Endodermal cell (in vitro differentiated cells): Measurements from ENCODE around the gene BMPER. TPM values are rescaled to one million over a fixed set of nuclear protein-coding genes. Genes with fewer than 3 reads are reported as not detected.

Experiments
- DNase-seq: peaks from one replicate; pipeline ENCODE4 v3.0.0-alpha.2; 2017
- H3K27ac ChIP-seq: 2 replicates; pipeline ENCODE4 v1.5.1; 2013; ENCODE audit warnings: mild to moderate bottlenecking, low read depth, low read length, moderate library complexity
- H3K27me3 ChIP-seq: 2 replicates; pipeline ENCODE4 v1.6.1; 2013; ENCODE audit warnings: mild to moderate bottlenecking, low read length, moderate library complexity; ENCODE audit not compliant: insufficient read depth, control insufficient read depth, poor library complexity, severe bottlenecking
- H3K36me3 ChIP-seq: 2 replicates; pipeline ENCODE4 v1.7.0; 2013; ENCODE audit warnings: mild to moderate bottlenecking, low read length, moderate library complexity; ENCODE audit not compliant: control insufficient read depth, insufficient read depth
- H3K4me1 ChIP-seq: one replicate; pipeline ENCODE4 v1.7.0; 2013; ENCODE audit warnings: low read length; ENCODE audit not compliant: control insufficient read depth, insufficient read depth
- H3K4me3 ChIP-seq: 2 replicates; pipeline ENCODE4 v1.5.1; 2013; ENCODE audit warnings: mild to moderate bottlenecking, low read length, moderate library complexity
- H3K9ac ChIP-seq: 2 replicates; pipeline ENCODE4 v1.6.1; 2013; ENCODE audit warnings: mild to moderate bottlenecking, low read length, moderate library complexity; ENCODE audit not compliant: poor library complexity, severe bottlenecking; ENCODE audit errors: extremely low read depth
- H3K9me3 ChIP-seq: 2 replicates; pipeline ENCODE4 v1.6.1; 2013; ENCODE audit warnings: mild to moderate bottlenecking, low read length, moderate library complexity; ENCODE audit not compliant: control insufficient read depth
- H3K27ac Mint-ChIP-seq: 2 replicates; pipeline ENCODE4 v1.8.0; 2020; ENCODE audit warnings: mixed read lengths
- H3K27me3 Mint-ChIP-seq: 2 replicates; pipeline ENCODE4 v1.8.0; 2021; ENCODE audit warnings: mild to moderate bottlenecking, mixed read lengths; ENCODE audit not compliant: insufficient read depth
- H3K36me3 Mint-ChIP-seq: 2 replicates; pipeline ENCODE4 v1.8.0; 2020; ENCODE audit warnings: low read depth, mixed read lengths
- H3K4me1 Mint-ChIP-seq: 2 replicates; pipeline ENCODE4 v1.8.0; 2020; ENCODE audit warnings: mixed read lengths
- H3K4me3 Mint-ChIP-seq: 2 replicates; pipeline ENCODE4 v1.8.0; 2020; ENCODE audit warnings: mild to moderate bottlenecking, moderate library complexity, mixed read lengths
- H3K9me3 Mint-ChIP-seq: 2 replicates; pipeline ENCODE4 v1.8.0; 2020; ENCODE audit warnings: mild to moderate bottlenecking, mixed read lengths
- CTCF ChIP-seq: fragments of 200-600 bp; sonication (generic); conservative IDR thresholded peaks from 2 replicates; pipeline ENCODE4 v1.5.0; 2021; ENCODE audit warnings: antibody characterized with exemption, mild to moderate bottlenecking
- WGBS, 2 experiments: methylation state at CpG; one replicate each; pipeline versions ENCODE4 v1.1.5 to v1.1.7; 2013; ENCODE audit warnings: missing lambda C conversion rate in 2 of 2, mixed read lengths in 1 of 2; ENCODE audit not compliant: insufficient coverage in 1 of 2, insufficient read length in 1 of 2; 5-methylcytosine and 5-hydroxymethylcytosine counted together
- total RNA-seq, 2 donors: library from RNA; stranded (reverse); fragmentation: NEBNext Ultra II Directional in 1 of 2; extraction: Animal tissue kit (Norgen Biotek cat#: 25700) in 1 of 2; gene quantifications; 2 replicates in 1 of 2; 3 replicates in 1 of 2; pipeline ENCODE4 v1.2.1, GENCODE V29; 2021

The BMPER gene
- total RNA-seq, 2 donors from 2014 or later: 71.2 to 72.2 TPM

GRCh38 chr7:33952824-33953223 lies 47.5 kb downstream of the BMPER start:
- Histone ChIP-seq H3K27ac (no peak overlapping the region), H3K4me1 (no peaks in the 10 kb centered on the region), H3K9me3 (peaks cover 17% of the 10 kb centered on the region), H3K36me3 (no peaks in the 10 kb centered on the region), H3K27me3 (no peaks in the 10 kb centered on the region), H3K9ac (no peak overlapping the region), H3K4me3 (no peak overlapping the region)
- DNase-seq: no peak
- H3K4me1 Mint-ChIP-seq: peaks cover under 1% of the 10 kb centered on the region
- H3K9me3 Mint-ChIP-seq: peaks cover 13% of the 10 kb centered on the region
- no peak overlapping the region for H3K4me3 Mint-ChIP-seq
- TF ChIP-seq CTCF: no peak
- peaks cover 71% of the 10 kb centered on the region for H3K36me3 Mint-ChIP-seq
- H3K27ac Mint-ChIP-seq: no peak overlapping the region
- peaks cover 3% of the 10 kb centered on the region for H3K27me3 Mint-ChIP-seq
- WGBS, 2 experiments: 92 to 95% methylated on average over 3 of the region's 3 CpGs

GRCh38 chr7:33958104-33958503 lies 52.8 kb downstream of the BMPER start:
- Histone ChIP-seq H3K4me3 (no peak overlapping the region), H3K27me3 (no peaks in the 10 kb centered on the region), H3K9me3 (no peaks in the 10 kb centered on the region), H3K9ac (no peak overlapping the region), H3K4me1 (peaks cover 5% of the 10 kb centered on the region), H3K27ac (no peak overlapping the region), H3K36me3 (no peaks in the 10 kb centered on the region)
- no peaks in the 10 kb centered on the region for H3K9me3 Mint-ChIP-seq
- no peak overlapping the region for H3K27ac Mint-ChIP-seq
- peaks cover 2% of the 10 kb centered on the region for H3K27me3 Mint-ChIP-seq
- peaks cover 46% of the 10 kb centered on the region for H3K36me3 Mint-ChIP-seq
- DNase-seq: no peak
- WGBS, 2 experiments: 100% methylated on average over 1 of the region's 1 CpG
- H3K4me3 Mint-ChIP-seq: no peak overlapping the region
- H3K4me1 Mint-ChIP-seq: peaks cover 12% of the 10 kb centered on the region
- no peak for TF ChIP-seq CTCF

GRCh38 chr7:33959676-33960075 lies 54.3 kb downstream of the BMPER start:
- H3K9ac ChIP-seq: no peak overlapping the region
- peaks cover 5% of the 10 kb centered on the region for H3K4me1 ChIP-seq
- no peak overlapping the region for H3K27ac Mint-ChIP-seq
- H3K4me3 Mint-ChIP-seq: no peak overlapping the region
- H3K36me3 Mint-ChIP-seq: peaks cover 44% of the 10 kb centered on the region
- no peak overlapping the region for H3K27ac ChIP-seq
- peaks cover 12% of the 10 kb centered on the region for H3K4me1 Mint-ChIP-seq
- no peak for DNase-seq
- 80% methylated on average over 1 of the region's 1 CpG; no CpG with 5 or more reads in 1 of the 2 experiments for WGBS, 2 experiments
- H3K27me3 ChIP-seq: no peaks in the 10 kb centered on the region
- H3K9me3 Mint-ChIP-seq: no peaks in the 10 kb centered on the region
- no peaks in the 10 kb centered on the region for H3K9me3 ChIP-seq
- H3K27me3 Mint-ChIP-seq: peaks cover 2% of the 10 kb centered on the region
- no peak overlapping the region for H3K4me3 ChIP-seq
- no peaks in the 10 kb centered on the region for H3K36me3 ChIP-seq
- TF ChIP-seq CTCF: no peak
